HG03571 (cell line): ENCODE results near the gene GALNT6.
"Not testable (repeated sequence)": the region's sequence is repeated elsewhere in the genome, so short reads cannot be mapped to it uniquely, and the experiment has no call there.

ENCODE experiments used
- ATAC-seq: cut with Tn5 transposase; IDR thresholded peaks from one replicate; pipeline ENCODE4 v1.9.1; 2021; ENCODE audit not compliant: unreplicated experiment

The GALNT6 gene

DNA sequence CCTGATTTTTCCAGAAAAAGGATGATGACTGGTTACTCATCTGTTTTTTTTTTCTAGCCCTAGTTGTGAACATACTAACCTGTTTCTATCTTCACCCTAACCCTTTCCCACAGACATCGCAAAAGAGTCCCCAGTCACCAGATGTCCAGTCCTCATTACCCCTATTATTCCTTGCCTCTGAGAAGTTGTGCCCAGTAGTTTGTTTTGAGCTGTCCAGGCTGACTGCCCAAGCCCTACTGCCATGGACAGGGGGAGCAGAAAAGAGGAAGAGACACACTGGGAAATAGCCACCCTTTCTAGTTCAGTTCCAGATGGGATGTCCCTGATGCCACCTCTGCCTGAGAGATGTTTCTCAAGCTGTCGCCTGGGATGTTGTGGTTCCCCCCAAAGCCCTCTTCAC, 30.9 kb downstream of the GALNT6 start:
- ATAC-seq: no peak

DNA sequence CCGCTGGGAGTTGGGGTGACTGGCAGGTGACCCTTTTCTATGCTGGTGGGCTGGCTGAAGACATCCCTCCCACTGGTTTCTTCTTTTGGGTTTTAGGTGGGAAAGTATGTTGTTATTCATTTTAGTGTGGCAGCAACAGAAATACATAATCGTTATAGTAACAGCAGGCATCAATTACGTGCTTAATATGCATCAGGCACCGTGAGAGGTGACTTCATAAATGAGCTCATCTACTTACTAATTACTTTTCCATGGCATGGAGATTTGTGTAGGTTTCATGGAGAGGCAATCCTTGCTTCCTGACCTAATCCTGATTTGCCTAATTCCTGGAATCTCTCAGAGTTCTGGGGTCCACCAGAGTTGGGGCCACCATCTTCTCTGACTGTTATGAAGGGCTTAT, 31.4 kb downstream of the GALNT6 start:
- no peak for ATAC-seq

DNA sequence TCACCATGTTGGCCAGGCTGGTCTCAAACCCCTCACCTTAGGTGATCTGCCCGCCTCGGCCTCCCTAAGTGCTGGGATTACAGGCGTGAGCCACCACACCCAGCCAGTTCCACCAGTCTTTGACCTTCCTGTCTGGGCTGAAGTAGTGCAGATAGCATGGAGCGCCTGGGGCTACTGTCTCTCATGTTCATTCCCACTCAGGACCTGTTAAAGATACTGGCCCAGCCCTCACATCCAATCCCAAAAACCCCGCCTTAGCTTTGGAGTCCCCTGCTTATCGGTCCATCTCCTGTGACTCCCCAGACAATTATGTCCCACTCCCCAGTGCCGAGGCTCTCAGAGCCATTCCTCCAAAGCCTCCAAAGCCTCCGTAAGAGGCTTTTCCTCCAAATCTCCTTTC, 32.7 kb downstream of the GALNT6 start:
- no peak for ATAC-seq

DNA sequence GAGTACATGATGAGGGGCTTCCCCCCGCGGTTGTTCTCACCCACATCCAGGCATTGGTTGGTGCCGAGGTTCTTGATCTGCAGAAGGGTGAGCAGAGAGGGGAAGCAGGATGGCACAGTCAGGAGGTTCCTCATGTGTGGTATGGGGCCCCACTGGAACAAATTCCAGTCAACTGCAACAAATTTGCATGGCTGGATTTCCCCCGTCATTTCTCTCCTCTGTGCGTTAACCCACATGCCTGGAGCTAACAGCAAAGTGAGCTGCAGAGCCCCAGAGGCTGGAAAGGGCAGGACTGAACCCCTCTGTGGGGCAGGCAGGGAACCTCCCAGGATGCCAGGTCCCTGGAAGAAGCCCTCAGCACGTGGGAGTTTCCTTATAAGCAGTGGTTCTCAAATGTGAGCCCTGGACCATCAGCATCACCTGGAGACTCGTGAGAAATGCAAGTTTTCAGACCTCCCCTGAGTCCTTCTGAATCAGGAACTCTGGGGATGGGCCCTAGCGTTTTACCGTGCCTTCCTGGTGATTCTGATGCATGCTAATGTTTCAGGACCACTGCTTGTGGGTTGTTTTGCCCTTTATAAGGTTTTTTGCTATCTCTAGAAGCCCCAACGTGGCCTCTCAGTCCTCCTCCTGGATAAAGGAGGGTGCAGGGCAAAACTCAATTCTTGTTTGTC, 33.7 kb downstream of the GALNT6 start:
- no peak for ATAC-seq

DNA sequence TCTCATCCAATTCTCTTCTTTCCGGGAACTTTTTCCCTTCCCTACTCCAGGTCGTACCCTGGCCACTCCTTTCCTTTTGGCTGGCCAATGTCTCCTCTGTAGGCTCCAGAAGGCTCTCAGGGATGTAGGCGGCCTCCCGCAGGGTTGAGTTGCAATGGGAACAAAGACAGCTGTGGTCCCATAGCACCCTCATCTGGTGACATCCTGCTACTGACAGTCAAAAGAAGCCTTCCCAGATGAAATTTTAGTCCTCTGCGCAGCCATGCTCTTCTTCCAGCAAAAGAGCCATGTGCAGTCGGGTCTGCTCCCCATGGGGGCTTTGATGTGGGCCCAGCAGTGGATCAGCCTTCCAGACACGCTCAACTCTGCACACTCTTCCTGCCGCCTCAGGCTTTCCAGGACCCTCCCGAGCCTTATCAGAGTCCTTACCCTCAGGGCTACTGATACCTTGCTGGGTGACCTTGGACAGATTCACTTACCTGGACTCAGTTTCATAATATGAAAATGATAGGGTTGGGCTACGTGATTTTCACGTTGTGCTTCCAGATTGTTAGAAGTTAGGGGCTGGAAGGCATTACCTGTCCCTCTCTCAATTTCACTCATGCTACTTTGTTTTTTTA, 39.2 kb downstream of the GALNT6 start:
- no peak for ATAC-seq

DNA sequence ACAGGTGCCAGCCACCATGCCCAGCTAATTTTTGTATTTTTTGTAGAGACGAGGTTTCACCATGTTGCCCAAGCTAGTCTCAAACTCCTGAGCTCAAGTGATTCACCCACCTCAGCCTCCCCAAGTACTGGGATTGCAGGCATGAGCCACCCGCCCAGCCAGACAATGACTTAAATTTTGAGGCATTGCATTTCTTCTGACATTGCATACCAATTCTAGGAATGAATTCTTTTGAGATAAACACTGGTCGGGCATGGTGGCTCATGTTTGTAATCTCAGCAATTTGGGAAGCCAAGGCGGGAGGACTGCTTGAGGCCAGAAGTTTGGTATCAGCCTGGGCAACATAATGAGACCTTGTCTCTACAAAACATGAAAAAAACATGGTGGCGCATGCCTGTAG, 42.2 kb downstream of the GALNT6 start:
- no peak for ATAC-seq

DNA sequence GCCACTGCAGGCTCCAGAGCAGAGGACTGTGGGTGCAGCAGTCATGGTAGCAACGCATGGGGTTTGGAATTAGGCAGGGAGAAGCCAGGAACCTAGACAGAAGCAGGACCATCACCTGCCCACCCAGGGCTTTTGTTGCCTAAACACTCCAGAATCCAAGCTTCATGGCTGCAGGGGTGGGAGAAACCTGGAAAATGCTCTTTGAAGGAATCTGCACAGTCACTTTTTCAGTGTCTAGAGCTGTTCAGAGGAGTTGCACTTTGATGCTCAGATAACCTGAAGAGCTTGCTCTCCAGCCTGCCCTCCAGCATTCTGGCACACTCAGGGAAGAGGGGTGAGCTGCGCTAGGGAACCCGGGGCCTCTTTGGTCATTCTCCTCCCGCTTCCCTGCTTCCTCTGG, 43.1 kb downstream of the GALNT6 start:
- ATAC-seq: no peak

DNA sequence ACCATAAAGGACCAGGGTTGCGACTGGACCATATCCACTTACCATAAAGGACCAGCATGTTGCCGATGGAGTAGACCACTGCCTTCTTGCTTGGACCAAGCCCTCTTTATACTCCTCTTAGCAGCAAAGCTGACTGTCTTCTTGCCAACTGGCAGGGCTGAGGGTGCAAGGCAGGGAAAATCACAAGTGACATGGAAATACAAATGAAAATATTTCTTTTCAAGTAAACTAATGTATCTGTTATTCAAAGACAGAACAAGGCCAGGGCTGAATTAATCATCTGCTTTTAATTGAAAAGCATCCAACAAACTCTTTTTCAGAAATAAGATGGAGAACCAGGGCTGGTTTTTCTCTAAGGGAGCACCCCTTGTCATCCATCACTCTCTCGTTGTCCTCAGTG, 44.6 kb downstream of the GALNT6 start, which contains the start of gene CELA1:
Gene CELA1, minus strand, starts transcription at position 99 of the 400 bp plus-strand sequence. Its CDS starts 41 bp downstream, at position 58.
- ATAC-seq: no peak

DNA sequence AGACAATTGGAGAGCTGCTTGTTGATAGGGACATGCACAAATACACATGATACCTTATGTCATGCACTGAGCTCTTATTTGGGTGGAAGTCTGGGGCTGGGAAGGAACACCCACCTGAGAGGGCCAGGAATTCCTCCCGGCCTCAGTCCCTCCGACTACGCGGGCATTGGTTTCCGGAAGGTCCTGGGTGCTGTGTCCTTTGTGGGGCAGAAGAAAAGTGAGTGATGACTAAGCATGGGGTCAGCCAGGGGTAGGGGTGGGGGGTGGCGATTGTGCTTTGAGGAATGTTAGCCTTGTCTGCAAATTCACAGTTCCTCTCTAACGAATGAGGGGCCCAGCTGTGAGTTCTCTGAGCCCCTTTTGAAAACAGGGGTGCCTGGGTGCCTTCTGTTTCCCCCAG, 45.5 kb downstream of the GALNT6 start:
- ATAC-seq: no peak

DNA sequence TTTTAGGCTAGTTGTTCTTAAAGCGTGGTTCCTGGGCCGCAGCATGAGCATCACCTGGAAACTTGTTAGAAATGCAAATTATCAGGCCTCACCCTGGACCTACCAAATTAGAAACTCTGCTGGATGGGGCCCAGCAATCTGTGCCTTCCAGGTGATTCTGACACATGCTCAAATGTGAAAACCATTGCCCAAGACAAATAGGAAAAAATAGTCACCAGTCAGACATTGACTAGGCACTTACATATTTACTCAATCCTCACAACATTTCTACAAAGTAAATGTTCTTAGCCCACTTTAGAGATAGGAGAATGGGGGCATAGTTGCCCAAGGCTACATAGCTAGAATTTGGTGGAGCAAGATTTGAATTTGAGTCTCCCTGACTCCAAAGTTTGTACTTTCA, 48.0 kb downstream of the GALNT6 start:
- no peak for ATAC-seq

DNA sequence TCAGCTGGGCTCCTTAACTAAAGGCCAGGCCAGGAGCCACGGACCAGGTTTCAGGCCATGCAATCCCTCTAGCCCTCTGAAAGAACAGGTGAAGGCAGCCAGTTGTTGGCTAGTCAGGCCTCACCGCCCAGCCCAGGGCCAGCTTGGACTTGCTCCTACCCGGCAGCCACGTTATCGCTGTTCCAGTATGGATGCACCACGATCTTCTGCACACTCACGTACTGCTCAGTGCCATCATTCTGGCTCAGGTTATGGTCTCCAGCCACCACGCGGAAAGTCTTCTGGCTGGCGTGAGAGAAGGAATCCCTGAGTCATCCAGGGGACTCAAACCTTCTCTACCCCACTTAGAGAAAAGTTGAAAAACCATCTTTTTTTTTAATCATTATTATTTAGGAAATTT, 48.8 kb downstream of the GALNT6 start:
- no peak for ATAC-seq

DNA sequence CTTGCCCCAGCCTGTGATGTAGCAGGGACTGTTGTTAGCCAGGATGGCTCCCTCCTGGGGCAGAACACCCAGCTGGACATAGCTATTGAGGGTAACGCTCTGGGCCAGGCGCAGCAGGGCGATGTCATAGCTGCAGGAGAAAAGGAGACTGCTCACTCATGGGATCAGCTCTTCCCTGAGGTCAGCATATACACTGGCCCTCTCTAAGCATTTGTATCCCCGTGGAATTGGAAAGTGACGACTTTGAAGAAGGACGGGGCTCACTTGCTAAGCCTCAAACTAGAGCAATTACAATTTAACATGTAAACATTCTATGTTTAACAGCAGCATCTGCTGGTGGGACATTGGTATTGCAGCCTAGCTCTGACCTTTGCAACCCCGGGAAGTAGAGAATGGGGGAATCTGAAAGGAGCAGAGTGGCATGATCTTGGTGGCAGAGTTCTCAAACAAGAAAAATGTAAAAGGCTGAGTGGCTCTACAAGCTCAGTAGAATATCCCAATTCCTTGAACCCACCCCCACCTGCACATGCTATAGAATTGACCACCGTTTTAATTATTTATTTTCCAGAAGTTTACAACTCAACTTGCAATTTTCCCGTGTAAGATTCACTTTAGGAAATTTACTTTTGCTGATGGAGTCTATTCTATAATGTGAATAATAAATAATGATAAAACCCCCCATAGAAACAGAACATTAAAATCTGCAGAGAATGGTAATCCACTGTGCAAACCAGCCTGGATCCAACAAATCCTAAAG, 49.8 kb downstream of the GALNT6 start:
- no peak for ATAC-seq

DNA sequence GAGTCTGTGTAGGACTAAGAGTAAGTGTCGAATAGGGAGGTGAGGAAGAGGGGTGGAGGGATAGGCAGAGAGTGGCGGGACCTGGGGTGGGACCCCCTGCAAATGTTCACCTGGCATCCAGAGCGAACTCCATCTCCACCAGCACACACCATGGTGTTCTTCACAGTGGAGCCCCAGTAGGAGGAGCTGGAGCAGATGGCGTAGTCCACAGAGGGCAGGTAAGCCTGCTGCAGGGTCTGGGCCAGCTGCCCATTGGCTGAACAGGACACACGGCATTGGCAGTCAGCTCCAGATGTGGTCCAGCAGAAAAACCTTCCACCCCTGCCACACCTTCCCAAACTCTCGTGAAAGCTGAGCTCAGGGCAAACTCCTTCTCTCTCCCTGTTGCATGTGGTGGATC, 51.5 kb downstream of the GALNT6 start:
- ATAC-seq: no peak

DNA sequence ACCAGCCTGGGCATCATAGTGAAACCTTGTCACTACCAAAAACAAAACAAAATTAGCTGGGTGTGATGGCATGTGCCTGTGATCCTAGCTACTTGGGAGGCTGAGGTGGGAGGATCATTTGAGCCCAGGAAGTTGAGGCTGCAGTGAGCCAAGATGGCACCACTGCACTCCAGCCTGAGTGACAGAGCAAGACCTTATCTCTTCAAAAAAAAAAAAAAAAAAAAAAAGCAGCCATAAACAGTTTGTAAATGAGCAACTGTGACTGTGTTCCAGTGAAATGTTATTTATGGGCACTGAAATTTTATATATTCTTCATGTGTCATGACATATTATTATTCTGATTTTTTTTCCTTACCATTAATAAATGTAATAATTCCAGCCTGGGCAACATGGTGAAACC, 53.9 kb downstream of the GALNT6 start:
- ATAC-seq: not testable (repeated sequence)

DNA sequence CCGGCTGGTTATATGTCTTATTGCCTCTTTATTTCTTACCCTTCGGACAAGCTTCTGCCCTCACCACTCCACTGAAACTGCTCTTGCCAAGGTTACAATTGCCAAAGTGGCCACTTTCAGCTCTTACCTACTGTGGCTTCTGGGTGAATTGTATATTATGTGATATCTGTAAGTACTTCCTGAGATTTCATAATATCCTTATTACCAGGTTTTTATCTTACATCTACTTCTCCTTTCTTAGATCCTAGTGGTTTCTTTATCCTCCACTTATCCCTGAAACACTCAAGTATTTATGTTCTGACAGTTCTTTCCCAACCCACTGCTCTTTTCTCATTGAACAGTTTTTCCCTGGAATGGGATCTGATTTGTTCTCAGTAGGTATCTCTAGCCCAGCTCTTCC, 55.3 kb downstream of the GALNT6 start:
- ATAC-seq: no peak

DNA sequence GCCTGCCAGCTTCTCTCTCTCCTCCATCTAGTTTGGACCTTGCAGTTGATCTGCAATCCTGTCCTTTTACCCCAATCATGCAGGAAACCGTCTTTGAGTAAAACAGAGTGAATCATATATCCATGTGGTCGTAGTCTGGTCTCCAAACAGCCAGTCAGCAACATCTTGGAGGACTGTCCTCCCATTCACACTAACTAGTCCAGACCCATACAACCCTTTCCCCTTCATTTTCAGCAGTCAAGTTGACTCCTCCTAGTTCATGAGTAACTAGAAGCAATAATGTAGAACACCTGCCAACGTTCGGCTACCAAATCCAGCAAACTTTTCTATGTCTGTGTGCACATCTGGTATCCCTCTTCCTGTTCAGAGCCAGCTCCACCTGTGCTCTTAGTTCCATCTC, 56.4 kb downstream of the GALNT6 start:
- no peak for ATAC-seq

DNA sequence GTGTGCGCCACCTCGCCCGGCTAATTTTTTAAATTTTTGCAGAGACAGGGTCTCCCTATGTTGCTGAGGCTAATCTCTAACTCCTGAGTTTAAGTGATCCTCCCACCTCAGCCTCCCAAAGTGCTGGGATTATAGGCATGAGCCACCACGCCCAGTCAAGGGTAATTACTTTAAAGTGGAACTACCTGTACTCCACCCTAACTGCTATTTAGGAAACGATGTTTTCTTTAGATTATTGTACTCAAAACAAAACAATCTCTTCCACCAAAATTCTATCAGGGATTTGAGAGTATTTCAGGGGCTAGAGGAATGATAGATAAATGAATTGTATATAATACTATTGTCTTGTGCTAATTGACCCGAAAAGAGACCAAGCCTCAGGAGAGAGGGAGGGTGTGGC, 57.7 kb downstream of the GALNT6 start:
- ATAC-seq: no peak

DNA sequence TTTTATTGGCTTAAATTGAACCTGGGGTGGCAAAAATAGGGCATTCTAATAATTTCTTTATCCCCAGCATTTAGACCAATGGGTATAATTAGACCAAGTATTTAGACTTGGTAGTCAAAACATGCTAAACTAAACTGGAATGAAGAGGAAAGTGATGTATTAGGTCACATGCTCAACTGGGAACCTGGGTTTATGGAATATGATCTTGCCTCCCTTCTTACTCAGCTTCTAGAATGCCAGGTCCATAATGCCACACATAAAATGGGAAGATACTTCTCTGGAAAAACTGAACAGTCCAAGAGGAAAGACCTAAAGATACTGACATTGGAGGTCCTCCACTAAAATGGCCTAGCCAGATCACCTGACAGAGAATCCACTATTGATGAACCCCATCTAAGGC, 61.0 kb downstream of the GALNT6 start:
- no peak for ATAC-seq

DNA sequence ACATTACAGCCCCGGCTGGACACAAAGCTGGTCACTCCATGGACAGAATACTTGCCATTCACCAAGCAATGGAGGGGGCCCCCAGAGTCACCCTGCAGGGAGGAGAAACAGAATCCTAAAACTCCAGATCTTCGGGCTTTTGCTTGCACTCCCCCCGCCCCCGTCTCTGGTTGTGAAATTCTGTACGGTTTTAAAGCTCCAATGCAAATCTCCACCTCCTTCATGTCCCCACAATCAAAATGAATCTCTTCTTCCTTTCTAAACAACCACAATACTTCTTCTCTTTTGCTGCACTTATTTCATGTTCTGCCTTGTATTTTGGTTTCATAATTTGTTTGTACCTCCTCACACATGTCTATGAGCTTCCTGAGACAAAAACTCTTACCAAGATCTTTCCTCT, 61.5 kb downstream of the GALNT6 start:
- no peak for ATAC-seq

DNA sequence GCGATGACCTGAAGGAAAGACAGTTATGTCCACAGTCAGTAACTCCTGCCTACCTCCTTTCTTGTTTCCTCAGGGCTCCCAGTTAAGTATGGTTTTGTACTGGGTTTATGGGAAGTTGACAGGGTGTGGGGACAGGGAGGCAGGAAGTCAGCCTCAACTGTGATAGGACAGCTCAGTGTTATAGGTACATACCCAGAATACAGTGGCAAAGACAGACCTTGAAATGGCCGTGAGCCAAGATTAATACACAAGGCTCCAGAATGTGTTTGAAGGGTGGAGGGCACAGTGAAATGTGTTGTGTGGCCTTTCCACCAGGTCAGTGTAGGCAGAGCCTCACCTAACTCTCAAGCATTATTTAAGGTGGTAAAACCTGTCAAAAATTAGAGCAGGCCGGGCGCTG, 62.6 kb downstream of the GALNT6 start:
- ATAC-seq: no peak

DNA sequence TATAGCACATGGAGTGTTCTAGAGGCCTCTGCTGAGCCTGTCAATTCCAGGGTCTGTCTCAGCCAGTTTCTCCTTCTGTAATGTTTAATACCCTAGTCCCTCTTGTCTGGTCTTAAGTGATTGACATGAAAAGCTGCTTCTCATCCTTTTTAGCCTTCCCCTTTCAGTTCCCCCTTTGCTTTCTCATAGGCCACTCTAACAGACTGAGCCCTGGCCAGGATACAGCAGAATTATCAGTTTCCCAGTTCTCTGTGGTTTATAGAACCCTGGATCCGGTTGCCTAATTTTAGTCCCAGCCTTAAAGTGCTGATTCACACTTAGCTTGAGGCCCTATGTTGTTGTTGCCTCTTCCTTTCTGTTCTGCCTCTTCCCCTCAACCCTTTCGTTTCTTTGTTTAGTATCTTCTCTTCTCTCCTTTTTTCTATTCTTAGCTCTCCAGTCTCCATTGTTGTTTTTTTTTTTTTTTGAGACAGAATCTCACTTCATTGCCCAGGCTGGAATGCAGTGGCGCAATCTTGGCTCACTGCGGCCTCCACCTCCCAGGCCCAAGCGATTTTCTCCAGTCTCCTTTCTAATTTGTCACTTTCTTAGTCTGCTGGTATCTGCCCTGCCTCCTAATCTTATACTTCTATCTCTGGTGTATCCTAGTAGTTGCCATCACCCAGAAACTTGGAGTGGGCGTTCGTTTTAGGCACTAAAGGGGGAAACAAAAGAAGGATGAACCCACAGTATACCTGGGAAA, 64.3 kb downstream of the GALNT6 start:
- peak; percentile 46 for ATAC-seq

DNA sequence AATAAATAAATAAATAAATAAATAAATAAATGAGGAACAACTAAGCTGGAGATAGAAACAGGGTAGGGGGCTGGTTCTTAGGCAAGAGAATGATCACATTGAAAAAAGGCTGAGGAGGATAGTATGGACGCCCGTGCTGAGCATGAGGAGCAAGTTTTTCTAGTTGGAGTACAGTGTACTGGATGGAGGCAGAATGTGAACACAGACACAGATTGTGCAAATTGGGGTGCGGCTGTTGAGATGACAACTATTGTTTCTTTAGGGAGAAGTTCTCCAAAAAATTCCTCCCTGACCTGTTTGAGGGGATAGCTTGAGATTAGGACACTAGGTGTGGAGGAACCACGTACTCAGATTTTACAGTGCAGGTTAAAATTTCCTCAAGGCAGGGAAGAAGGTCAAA, 66.3 kb downstream of the GALNT6 start:
- ATAC-seq: no peak
